Measurements from ENCODE around the gene TMEM106A. TPM values are rescaled to one million over a fixed set of nuclear protein-coding genes. Genes with fewer than 3 reads are reported as not detected.
"Not testable (repeated sequence)": the region's sequence is repeated elsewhere in the genome, so short reads cannot be mapped to it uniquely, and the experiment has no call there.

TMEM106A gene
- 3.6 TPM for total RNA-seq
- long read RNA-seq, result 0 reads

- intact Hi-C loops (cut with DNase I), result no loop called here
- DNase-seq, result peak; percentile 83
- ATAC-seq (ENCODE audit: poor library complexity), result peak; percentile 90
These were observed at the start of gene TMEM106A for GRCh38 chr17:43211480-43212402. TMEM106A (plus strand) TSS chr17:43211875; CDS start chr17:43213042, 1,167 bp downstream.

- ATAC-seq (ENCODE audit: poor library complexity); intact Hi-C loops (cut with DNase I); DNase-seq: not testable (repeated sequence)
These were observed 45.7 kb upstream of the TMEM106A start for GRCh38 chr17:43165971-43166370.

- DNase-seq, result no peak
These were observed 42.0 kb upstream of the TMEM106A start for GRCh38 chr17:43169561-43170139.

GRCh38 chr17:43170140-43170765 is 41.4 kb upstream of the TMEM106A start:
- intact Hi-C loops (cut with DNase I), result loop anchor here (5.0 kb wide), 1 partner anchor 37 kb away; no protein-coding TSS in a partner anchor
- peak; percentile 92 for DNase-seq
- peak; percentile 86 for ATAC-seq (ENCODE audit: poor library complexity)

More at GRCh38 chr17:43169561-43170139, 42.0 kb upstream of the TMEM106A start:
- ATAC-seq (ENCODE audit: poor library complexity), result peak; percentile 27
- intact Hi-C loops (cut with DNase I), result loop anchor here (5.0 kb wide), 1 partner anchor 38 kb away; no protein-coding TSS in a partner anchor

- intact Hi-C loops (cut with DNase I), result loop anchor here (5.0 kb wide), 1 partner anchor 36 kb away; no protein-coding TSS in a partner anchor
- ATAC-seq (ENCODE audit: poor library complexity) (peak; percentile 93), DNase-seq (peak; percentile 96)
These were observed 40.7 kb upstream of the TMEM106A start, which contains the start of gene NBR1 for GRCh38 chr17:43170766-43171585. NBR1 (plus strand) TSS chr17:43171214; CDS start chr17:43175800, 4,586 bp downstream.

GRCh38 chr17:43171586-43172487 is 39.8 kb upstream of the TMEM106A start:
- no peak for ATAC-seq (ENCODE audit: poor library complexity)
- no peak for DNase-seq
- intact Hi-C loops (cut with DNase I), result loop anchor here (5.0 kb wide), 1 partner anchor 35 kb away; no protein-coding TSS in a partner anchor

GRCh38 chr17:43175213-43176118 is 36.2 kb upstream of the TMEM106A start:
- intact Hi-C loops (cut with DNase I), result no loop called here
- DNase-seq, result no peak
- no peak for ATAC-seq (ENCODE audit: poor library complexity)

GRCh38 chr17:43176119-43176570 is 35.5 kb upstream of the TMEM106A start:
- DNase-seq (no peak), ATAC-seq (ENCODE audit: poor library complexity) (no peak)
- intact Hi-C loops (cut with DNase I), result no loop called here

- no peak for ATAC-seq (ENCODE audit: poor library complexity)
These were observed 27.8 kb upstream of the TMEM106A start for GRCh38 chr17:43183921-43184320.

GRCh38 chr17:43186656-43187055 is 25.0 kb upstream of the TMEM106A start:
- DNase-seq; intact Hi-C loops (cut with DNase I); ATAC-seq (ENCODE audit: poor library complexity): not testable (repeated sequence)

More at GRCh38 chr17:43183921-43184320, 27.8 kb upstream of the TMEM106A start:
- intact Hi-C loops (cut with DNase I), result no loop called here
- DNase-seq, result no peak

- intact Hi-C loops (cut with DNase I), result no loop called here
- ATAC-seq (ENCODE audit: poor library complexity) (no peak), DNase-seq (no peak)
These were observed 18.4 kb upstream of the TMEM106A start for GRCh38 chr17:43193251-43193650.

- ATAC-seq (ENCODE audit: poor library complexity) (no peak), DNase-seq (no peak)
- intact Hi-C loops (cut with DNase I), result loop anchor here (5.0 kb wide), 1 partner anchor 303 kb away; no protein-coding TSS in a partner anchor
These were observed 12.0 kb upstream of the TMEM106A start for GRCh38 chr17:43199633-43200032.

GRCh38 chr17:43200127-43200526 is 11.5 kb upstream of the TMEM106A start:
- DNase-seq (no peak), ATAC-seq (ENCODE audit: poor library complexity) (no peak)
- intact Hi-C loops (cut with DNase I), result loop anchor here (5.0 kb wide), 1 partner anchor 302 kb away; no protein-coding TSS in a partner anchor

GRCh38 chr17:43203013-43203412 is 8.7 kb upstream of the TMEM106A start:
- not testable (repeated sequence) for ATAC-seq (ENCODE audit: poor library complexity); DNase-seq
- intact Hi-C loops (cut with DNase I), result loop anchor here (5.0 kb wide), 1 partner anchor 299 kb away; no protein-coding TSS in a partner anchor

- intact Hi-C loops (cut with DNase I), result no loop called here
- ATAC-seq (ENCODE audit: poor library complexity) (no peak), DNase-seq (no peak)
These were observed 1.1 kb upstream of the TMEM106A start for GRCh38 chr17:43210576-43210975.

- DNase-seq, result no peak
- no peak for ATAC-seq (ENCODE audit: poor library complexity)
- intact Hi-C loops (cut with DNase I), result no loop called here
These were observed 574 bp upstream of the TMEM106A start for GRCh38 chr17:43211123-43211479.

Data from Right ventricle myocardium superior (tissue), 1 donor.